Uterine smooth muscle cell (primary cell): Measurements from ENCODE around the gene ASTN2. TPM values are rescaled to one million over a fixed set of nuclear protein-coding genes. Genes with fewer than 3 reads are reported as not detected.

Experiments used
- total RNA-seq: library from RNA; depleted of rRNA; stranded (reverse); fragments of >200 nt; gene quantifications from 2 replicates; pipeline ENCODE4 v1.2.3, GENCODE V29; 2014

The ASTN2 gene
- 7.5 and 9.0 TPM in 2 replicates for total RNA-seq

DNA sequence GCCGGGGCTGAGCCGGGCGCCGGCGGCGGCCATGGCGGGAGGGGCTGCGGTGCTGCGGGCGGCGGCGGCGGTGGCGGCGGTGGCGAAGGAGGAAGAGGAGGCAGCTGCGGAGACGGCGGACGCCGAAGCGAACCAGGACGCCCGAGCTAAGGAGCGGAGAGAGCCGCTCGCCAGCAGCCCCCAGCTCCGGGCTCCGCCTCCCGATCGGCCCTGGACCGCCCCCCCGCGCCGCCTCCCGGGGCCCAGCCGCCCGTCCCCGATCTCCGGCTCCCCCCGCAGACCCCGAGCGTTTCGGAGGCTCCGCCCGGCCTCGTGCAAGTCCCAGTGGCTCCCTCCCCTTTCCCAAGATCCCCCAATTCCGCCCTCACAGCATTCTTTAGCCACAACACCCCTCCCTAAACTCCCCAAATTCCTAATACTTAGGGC is at the start of gene ASTN2:
TSS of gene ASTN2 (minus strand) at position 152 of the 426 bp plus-strand sequence. CDS start at position 33, 119 bp downstream.

DNA sequence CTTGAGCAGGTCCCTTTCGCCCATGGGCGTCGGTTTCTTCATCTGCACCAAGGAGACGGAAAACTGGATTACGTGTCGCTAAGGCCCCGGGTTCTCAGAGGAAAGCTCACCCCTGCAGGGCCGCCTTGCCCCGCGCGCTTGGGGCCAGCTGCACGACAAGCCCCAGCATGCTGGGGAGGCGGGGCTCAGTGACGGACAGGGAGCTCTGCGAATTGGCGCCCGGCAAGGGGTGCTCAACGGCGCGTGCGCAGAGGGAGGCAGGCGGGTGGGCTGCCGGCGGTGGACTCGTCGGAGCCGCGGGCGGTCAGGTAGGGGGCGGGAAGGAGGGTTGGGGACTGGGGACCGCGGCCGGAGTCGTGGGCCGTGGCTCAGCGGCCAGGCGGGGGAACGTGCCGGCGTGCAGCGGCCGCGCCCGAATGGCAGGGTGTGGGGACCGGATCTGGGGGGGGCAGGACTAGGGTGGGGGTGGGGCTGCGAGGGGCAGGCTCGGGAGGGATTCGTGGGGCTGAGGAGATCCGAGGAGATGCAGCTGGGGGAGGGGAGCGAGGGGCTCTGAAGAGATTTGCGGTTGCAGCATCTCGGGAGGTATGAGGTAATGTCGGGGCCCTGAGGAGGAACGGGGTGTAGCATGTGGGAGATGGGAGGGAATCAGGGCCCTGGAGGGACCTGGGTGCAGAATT is 727.6 kb downstream of the ASTN2 start, which contains the start of gene TRIM32:
TSS of gene TRIM32 (plus strand) at position 232 of the 680 bp plus-strand sequence. CDS start 10,438 bp downstream, outside the sequence.

